Liver (tissue), 9 donors: ENCODE results near the gene PSENEN. TPM values are rescaled to one million over a fixed set of nuclear protein-coding genes. Genes with fewer than 3 reads are reported as not detected.

Experiments
- DNase-seq: peaks from one replicate; pipeline ENCODE4 v3.0.0-alpha.2; 2017; ENCODE audit warnings: low spot score
- H3K27ac ChIP-seq, 2 donors: one replicate each; pipeline ENCODE4 v1.7.0; 2013; ENCODE audit warnings: inconsistent platforms in 2 of 2, low read length in 2 of 2, control low read depth in 1 of 2, low read depth in 1 of 2, mild to moderate bottlenecking in 1 of 2
- H3K27me3 ChIP-seq, 4 donors: one replicate each; pipeline versions ENCODE4 v1.6.1 to v1.7.0; 2013; ENCODE audit warnings: low read length in 3 of 4, inconsistent platforms in 1 of 4, mild to moderate bottlenecking in 1 of 4, moderate library complexity in 1 of 4; ENCODE audit not compliant: control insufficient read depth in 4 of 4, insufficient read depth in 4 of 4
- H3K36me3 ChIP-seq, 4 donors: one replicate each; pipeline versions ENCODE4 v1.6.1 to v1.7.0; 2013; ENCODE audit warnings: low read length in 3 of 4, mild to moderate bottlenecking in 3 of 4, low read depth in 1 of 4, moderate library complexity in 1 of 4; ENCODE audit not compliant: control insufficient read depth in 4 of 4, insufficient read depth in 3 of 4
- H3K4me1 ChIP-seq, 4 donors: one replicate each; pipeline versions ENCODE4 v1.6.1 to v1.7.0; 2013; ENCODE audit warnings: low read length in 3 of 4, mild to moderate bottlenecking in 3 of 4, moderate library complexity in 1 of 4; ENCODE audit not compliant: control insufficient read depth in 4 of 4, insufficient read depth in 4 of 4
- H3K4me3 ChIP-seq, 3 donors: one replicate each; pipeline versions ENCODE4 v1.6.1 to v1.7.0; 2013; ENCODE audit warnings: low read length in 3 of 3, control low read depth in 1 of 3, low read depth in 1 of 3, mild to moderate bottlenecking in 1 of 3
- H3K9ac ChIP-seq, 2 donors: one replicate each; pipeline ENCODE4 v1.7.0; 2013; ENCODE audit warnings: low read length in 2 of 2, mild to moderate bottlenecking in 2 of 2, moderate library complexity in 2 of 2, control low read depth in 1 of 2, low read depth in 1 of 2
- H3K9me3 ChIP-seq, 4 donors: one replicate each; pipeline versions ENCODE4 v1.6.1 to v1.7.0; 2013; ENCODE audit warnings: low read length in 3 of 4; ENCODE audit not compliant: control insufficient read depth in 4 of 4
- EGR1 ChIP-seq, 2 donors: IDR thresholded peaks; 2 replicates each; pipeline ENCODE4 v1.6.1; 2016 to 2018; ENCODE audit warnings: antibody characterized with exemption in 2 of 2, low read depth in 2 of 2
- FOXA1 ChIP-seq: IDR thresholded peaks from 2 replicates; pipeline ENCODE4 v1.6.1; 2016; ENCODE audit warnings: antibody characterized with exemption
- FOXA2 ChIP-seq: IDR thresholded peaks from 2 replicates; pipeline ENCODE4 v1.6.1; 2016; ENCODE audit warnings: antibody characterized with exemption
- GABPA ChIP-seq, 2 donors: IDR thresholded peaks in 1 of 2; conservative IDR thresholded peaks in 1 of 2; 2 replicates each; pipeline ENCODE4 v1.6.1; 2016; ENCODE audit warnings: antibody characterized with exemption in 2 of 2, mild to moderate bottlenecking in 1 of 2, moderate library complexity in 1 of 2
- HNF4A ChIP-seq, 2 donors: conservative IDR thresholded peaks; 2 replicates each; pipeline ENCODE4 v1.6.1; 2016; ENCODE audit warnings: antibody characterized with exemption in 2 of 2, mild to moderate bottlenecking in 2 of 2
- HNF4G ChIP-seq: IDR thresholded peaks from 2 replicates; pipeline ENCODE4 v1.6.1; 2016; ENCODE audit warnings: antibody characterized with exemption
- JUND ChIP-seq, 2 donors: IDR thresholded peaks; 2 replicates each; pipeline ENCODE4 v1.6.1; 2016; ENCODE audit warnings: antibody characterized with exemption in 2 of 2
- NR2F2 ChIP-seq: IDR thresholded peaks from 2 replicates; pipeline ENCODE4 v1.6.1; 2016; ENCODE audit warnings: antibody characterized with exemption
- RAD21 ChIP-seq, 2 donors: IDR thresholded peaks; 2 replicates each; pipeline ENCODE4 v1.6.1; 2016; ENCODE audit warnings: antibody characterized with exemption in 2 of 2, mild to moderate bottlenecking in 2 of 2
- RXRA ChIP-seq, 2 donors: IDR thresholded peaks; 2 replicates each; pipeline ENCODE4 v1.6.1; 2017 to 2018; ENCODE audit warnings: antibody characterized with exemption in 2 of 2, mild to moderate bottlenecking in 1 of 2
- SP1 ChIP-seq: IDR thresholded peaks from 2 replicates; pipeline ENCODE4 v1.6.1; 2018; ENCODE audit warnings: antibody characterized with exemption, mild to moderate bottlenecking
- TAF1 ChIP-seq: conservative IDR thresholded peaks from 2 replicates; pipeline ENCODE4 v1.6.1; 2016; ENCODE audit warnings: antibody characterized with exemption, mild to moderate bottlenecking
- YY1 ChIP-seq: IDR thresholded peaks from 2 replicates; pipeline ENCODE4 v1.6.1; 2016; ENCODE audit warnings: antibody characterized with exemption, mild to moderate bottlenecking
- WGBS: extraction: QIAGEN DNeasy Blood & Tissue Kit; methylation state at CpG from one replicate; pipeline ENCODE4 v1.1.7; 2013; 5-methylcytosine and 5-hydroxymethylcytosine counted together
- polyA plus RNA-seq, 2 donors: library from polyadenylated mRNA; stranded (reverse) in 1 of 2; unstranded in 1 of 2; fragments of 200-250 nt in 1 of 2; fragments of >200 nt in 1 of 2; fragmentation: Nextera tagmentation in 1 of 2; extraction: Ambion mirVana in 1 of 2; gene quantifications; one replicate each; pipeline versions ENCODE4 v1.2.1 to v1.2.3, GENCODE V29; 2013 to 2015
- total RNA-seq, 2 donors: library from RNA; depleted of rRNA; stranded (reverse); fragments of >200 nt; gene quantifications; one replicate each; pipeline ENCODE4 v1.2.3, GENCODE V29; 2014
- TF ChIP-seq, protein P1 (sequence below): IDR thresholded peaks from 2 replicates; pipeline ENCODE4 v1.6.1; 2016; ENCODE audit warnings: antibody characterized with exemption
- TF ChIP-seq, protein P2 (sequence below): IDR thresholded peaks from 2 replicates; pipeline ENCODE4 v1.6.1; 2016; ENCODE audit warnings: antibody characterized with exemption
- TF ChIP-seq, protein P3 (sequence below): IDR thresholded peaks from 2 replicates; pipeline ENCODE4 v1.6.1; 2016; ENCODE audit warnings: antibody characterized with exemption
- TF ChIP-seq, protein P4 (sequence below): fragments of 150-350 bp; IDR thresholded peaks from 2 replicates; pipeline ENCODE4 v1.5.1; 2017; ENCODE audit warnings: improper control_type of control experiment, low read depth, low read length; ENCODE audit not compliant: missing input control
- TF ChIP-seq, protein P5 (sequence below): IDR thresholded peaks from 2 replicates; pipeline ENCODE4 v1.6.1; 2016; ENCODE audit warnings: antibody characterized with exemption, mild to moderate bottlenecking
- donor health status: healthy.
- donor health status: healthy.
- donor health status: healthy.
- donor health status: healthy.
- donor health status: healthy.

The PSENEN gene
- total and polyA plus RNA-seq, 4 donors = 7.4 to 58.1 (median 20.7) TPM

DNA sequence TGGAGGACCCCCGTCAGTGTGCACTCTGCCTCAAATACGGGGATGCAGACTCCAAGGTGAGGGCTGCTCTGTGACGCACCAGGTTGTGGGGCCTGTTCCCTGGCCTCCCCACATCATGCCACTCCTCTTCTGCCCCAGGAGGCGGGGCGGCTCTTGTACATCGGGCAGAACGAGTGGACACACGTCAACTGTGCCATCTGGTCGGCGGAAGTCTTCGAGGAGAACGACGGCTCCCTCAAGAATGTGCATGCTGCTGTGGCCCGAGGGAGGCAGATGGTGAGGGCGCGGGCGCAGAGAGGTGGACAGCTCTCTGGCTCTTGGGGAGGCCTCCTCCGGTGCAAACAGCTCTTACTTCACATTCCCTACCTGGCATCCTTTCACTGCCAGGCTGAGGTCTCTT lies 16.4 kb upstream of the PSENEN start:
- DNase-seq = no peak
- Histone ChIP-seq H3K36me3 (peaks cover 58 to 95% (median 72%) of the 10 kb centered on the region in 4 donors), H3K9me3 (no peaks in the 10 kb centered on the region), H3K9ac (no peak overlapping the region), H3K27me3 (no peaks in the 10 kb centered on the region), H3K27ac (no peak overlapping the region), H3K4me3 (no peak overlapping the region), H3K4me1 (no peaks in the 10 kb centered on the region)
- TF ChIP-seq EGR1 (IDR thresholded peaks at IDR 0.05; ENCODE audit: low read depth in 2 of 2) = no peak
- no peak for TF ChIP-seq HNF4A (conservative IDR thresholded peaks at IDR 0.05)
- TF ChIP-seq RAD21 (IDR thresholded peaks at IDR 0.05) = no peak
- no peak for TF ChIP-seq FOXA2
- no peak for TF ChIP-seq NR2F2
- no peak for TF ChIP-seq RXRA (IDR thresholded peaks at IDR 0.05)
- TF ChIP-seq SP1 = no peak
- TF ChIP-seq, protein P1, sequence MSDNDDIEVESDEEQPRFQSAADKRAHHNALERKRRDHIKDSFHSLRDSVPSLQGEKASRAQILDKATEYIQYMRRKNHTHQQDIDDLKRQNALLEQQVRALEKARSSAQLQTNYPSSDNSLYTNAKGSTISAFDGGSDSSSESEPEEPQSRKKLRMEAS = no peak
- TF ChIP-seq JUND (IDR thresholded peaks at IDR 0.05) = no peak
- TF ChIP-seq YY1 = no peak
- TF ChIP-seq GABPA (IDR thresholded peaks at IDR 0.05 in 1 of 2, conservative IDR thresholded peaks at IDR 0.05 in 1 of 2) = no peak
- TF ChIP-seq, protein P2, sequence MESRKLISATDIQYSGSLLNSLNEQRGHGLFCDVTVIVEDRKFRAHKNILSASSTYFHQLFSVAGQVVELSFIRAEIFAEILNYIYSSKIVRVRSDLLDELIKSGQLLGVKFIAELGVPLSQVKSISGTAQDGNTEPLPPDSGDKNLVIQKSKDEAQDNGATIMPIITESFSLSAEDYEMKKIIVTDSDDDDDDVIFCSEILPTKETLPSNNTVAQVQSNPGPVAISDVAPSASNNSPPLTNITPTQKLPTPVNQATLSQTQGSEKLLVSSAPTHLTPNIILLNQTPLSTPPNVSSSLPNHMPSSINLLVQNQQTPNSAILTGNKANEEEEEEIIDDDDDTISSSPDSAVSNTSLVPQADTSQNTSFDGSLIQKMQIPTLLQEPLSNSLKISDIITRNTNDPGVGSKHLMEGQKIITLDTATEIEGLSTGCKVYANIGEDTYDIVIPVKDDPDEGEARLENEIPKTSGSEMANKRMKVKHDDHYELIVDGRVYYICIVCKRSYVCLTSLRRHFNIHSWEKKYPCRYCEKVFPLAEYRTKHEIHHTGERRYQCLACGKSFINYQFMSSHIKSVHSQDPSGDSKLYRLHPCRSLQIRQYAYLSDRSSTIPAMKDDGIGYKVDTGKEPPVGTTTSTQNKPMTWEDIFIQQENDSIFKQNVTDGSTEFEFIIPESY = no peak
- TF ChIP-seq, protein P3, sequence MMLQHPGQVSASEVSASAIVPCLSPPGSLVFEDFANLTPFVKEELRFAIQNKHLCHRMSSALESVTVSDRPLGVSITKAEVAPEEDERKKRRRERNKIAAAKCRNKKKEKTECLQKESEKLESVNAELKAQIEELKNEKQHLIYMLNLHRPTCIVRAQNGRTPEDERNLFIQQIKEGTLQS = no peak
- no peak for TF ChIP-seq FOXA1
- TF ChIP-seq TAF1 = no peak
- TF ChIP-seq, protein P4, sequence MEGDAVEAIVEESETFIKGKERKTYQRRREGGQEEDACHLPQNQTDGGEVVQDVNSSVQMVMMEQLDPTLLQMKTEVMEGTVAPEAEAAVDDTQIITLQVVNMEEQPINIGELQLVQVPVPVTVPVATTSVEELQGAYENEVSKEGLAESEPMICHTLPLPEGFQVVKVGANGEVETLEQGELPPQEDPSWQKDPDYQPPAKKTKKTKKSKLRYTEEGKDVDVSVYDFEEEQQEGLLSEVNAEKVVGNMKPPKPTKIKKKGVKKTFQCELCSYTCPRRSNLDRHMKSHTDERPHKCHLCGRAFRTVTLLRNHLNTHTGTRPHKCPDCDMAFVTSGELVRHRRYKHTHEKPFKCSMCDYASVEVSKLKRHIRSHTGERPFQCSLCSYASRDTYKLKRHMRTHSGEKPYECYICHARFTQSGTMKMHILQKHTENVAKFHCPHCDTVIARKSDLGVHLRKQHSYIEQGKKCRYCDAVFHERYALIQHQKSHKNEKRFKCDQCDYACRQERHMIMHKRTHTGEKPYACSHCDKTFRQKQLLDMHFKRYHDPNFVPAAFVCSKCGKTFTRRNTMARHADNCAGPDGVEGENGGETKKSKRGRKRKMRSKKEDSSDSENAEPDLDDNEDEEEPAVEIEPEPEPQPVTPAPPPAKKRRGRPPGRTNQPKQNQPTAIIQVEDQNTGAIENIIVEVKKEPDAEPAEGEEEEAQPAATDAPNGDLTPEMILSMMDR = no peak
- TF ChIP-seq, protein P5, sequence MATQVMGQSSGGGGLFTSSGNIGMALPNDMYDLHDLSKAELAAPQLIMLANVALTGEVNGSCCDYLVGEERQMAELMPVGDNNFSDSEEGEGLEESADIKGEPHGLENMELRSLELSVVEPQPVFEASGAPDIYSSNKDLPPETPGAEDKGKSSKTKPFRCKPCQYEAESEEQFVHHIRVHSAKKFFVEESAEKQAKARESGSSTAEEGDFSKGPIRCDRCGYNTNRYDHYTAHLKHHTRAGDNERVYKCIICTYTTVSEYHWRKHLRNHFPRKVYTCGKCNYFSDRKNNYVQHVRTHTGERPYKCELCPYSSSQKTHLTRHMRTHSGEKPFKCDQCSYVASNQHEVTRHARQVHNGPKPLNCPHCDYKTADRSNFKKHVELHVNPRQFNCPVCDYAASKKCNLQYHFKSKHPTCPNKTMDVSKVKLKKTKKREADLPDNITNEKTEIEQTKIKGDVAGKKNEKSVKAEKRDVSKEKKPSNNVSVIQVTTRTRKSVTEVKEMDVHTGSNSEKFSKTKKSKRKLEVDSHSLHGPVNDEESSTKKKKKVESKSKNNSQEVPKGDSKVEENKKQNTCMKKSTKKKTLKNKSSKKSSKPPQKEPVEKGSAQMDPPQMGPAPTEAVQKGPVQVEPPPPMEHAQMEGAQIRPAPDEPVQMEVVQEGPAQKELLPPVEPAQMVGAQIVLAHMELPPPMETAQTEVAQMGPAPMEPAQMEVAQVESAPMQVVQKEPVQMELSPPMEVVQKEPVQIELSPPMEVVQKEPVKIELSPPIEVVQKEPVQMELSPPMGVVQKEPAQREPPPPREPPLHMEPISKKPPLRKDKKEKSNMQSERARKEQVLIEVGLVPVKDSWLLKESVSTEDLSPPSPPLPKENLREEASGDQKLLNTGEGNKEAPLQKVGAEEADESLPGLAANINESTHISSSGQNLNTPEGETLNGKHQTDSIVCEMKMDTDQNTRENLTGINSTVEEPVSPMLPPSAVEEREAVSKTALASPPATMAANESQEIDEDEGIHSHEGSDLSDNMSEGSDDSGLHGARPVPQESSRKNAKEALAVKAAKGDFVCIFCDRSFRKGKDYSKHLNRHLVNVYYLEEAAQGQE = no peak
- no peak for TF ChIP-seq HNF4G
- WGBS = 95% methylated on average over 18 of the region's 18 CpGs
